ENCODE results near the gene EFNA1. TPM values are rescaled to one million over a fixed set of nuclear protein-coding genes. Genes with fewer than 3 reads are reported as not detected.
A peak's percentile ranks its signal among the peaks of the same experiment; 100 is the strongest.

EFNA1 gene
- total and polyA plus RNA-seq, 2 of the 13 experiments (the other 11 are each of a cell fraction or from before 2014, with no cell fraction given): 81.8 to 874 TPM

GRCh38 chr1:155135415-155136028, 7.8 kb downstream of the EFNA1 start, which contains the start of gene SLC50A1 (continued):
- TF ChIP-seq, protein P1, sequence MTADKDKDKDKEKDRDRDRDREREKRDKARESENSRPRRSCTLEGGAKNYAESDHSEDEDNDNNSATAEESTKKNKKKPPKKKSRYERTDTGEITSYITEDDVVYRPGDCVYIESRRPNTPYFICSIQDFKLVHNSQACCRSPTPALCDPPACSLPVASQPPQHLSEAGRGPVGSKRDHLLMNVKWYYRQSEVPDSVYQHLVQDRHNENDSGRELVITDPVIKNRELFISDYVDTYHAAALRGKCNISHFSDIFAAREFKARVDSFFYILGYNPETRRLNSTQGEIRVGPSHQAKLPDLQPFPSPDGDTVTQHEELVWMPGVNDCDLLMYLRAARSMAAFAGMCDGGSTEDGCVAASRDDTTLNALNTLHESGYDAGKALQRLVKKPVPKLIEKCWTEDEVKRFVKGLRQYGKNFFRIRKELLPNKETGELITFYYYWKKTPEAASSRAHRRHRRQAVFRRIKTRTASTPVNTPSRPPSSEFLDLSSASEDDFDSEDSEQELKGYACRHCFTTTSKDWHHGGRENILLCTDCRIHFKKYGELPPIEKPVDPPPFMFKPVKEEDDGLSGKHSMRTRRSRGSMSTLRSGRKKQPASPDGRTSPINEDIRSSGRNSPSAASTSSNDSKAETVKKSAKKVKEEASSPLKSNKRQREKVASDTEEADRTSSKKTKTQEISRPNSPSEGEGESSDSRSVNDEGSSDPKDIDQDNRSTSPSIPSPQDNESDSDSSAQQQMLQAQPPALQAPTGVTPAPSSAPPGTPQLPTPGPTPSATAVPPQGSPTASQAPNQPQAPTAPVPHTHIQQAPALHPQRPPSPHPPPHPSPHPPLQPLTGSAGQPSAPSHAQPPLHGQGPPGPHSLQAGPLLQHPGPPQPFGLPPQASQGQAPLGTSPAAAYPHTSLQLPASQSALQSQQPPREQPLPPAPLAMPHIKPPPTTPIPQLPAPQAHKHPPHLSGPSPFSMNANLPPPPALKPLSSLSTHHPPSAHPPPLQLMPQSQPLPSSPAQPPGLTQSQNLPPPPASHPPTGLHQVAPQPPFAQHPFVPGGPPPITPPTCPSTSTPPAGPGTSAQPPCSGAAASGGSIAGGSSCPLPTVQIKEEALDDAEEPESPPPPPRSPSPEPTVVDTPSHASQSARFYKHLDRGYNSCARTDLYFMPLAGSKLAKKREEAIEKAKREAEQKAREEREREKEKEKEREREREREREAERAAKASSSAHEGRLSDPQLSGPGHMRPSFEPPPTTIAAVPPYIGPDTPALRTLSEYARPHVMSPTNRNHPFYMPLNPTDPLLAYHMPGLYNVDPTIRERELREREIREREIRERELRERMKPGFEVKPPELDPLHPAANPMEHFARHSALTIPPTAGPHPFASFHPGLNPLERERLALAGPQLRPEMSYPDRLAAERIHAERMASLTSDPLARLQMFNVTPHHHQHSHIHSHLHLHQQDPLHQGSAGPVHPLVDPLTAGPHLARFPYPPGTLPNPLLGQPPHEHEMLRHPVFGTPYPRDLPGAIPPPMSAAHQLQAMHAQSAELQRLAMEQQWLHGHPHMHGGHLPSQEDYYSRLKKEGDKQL (CRISPR knock-in tag; IDR thresholded peaks at IDR 0.05; ENCODE audit: low read depth): 0 out of 2 replicates have a peak, but pooled peaks have one; percentile 23
- TF ChIP-seq HCFC1 (IDR thresholded peaks at IDR 0.05; ENCODE audit: low read depth, low read length) (peak; percentile 26; the same call in 1 of the 2 replicates), IKZF5 (CRISPR knock-in tag; IDR thresholded peaks at IDR 0.05) (peak; percentile 91), IRX3 (CRISPR knock-in tag; IDR thresholded peaks at IDR 0.05; ENCODE audit: borderline replicate concordance, low read depth) (peak; percentile 35; the same call in 1 of the 2 replicates), BRD4 (CRISPR knock-in tag; IDR thresholded peaks at IDR 0.05) (no peak), HNRNPK (IDR thresholded peaks at IDR 0.05; ENCODE audit: low read depth, low read length, poor library complexity, severe bottlenecking) (peak; percentile 85), ZNF784 (CRISPR knock-in tag; IDR thresholded peaks at IDR 0.05; ENCODE audit: borderline replicate concordance) (peak; percentile 80; the same call in 1 of the 2 replicates), NFKB2 (CRISPR knock-in tag; IDR thresholded peaks at IDR 0.05; ENCODE audit: borderline replicate concordance) (peak; percentile 28; the same call in 1 of the 2 replicates), THAP11 (CRISPR knock-in tag; IDR thresholded peaks at IDR 0.05) (peak; percentile 79), HDAC6 (IDR thresholded peaks at IDR 0.05; ENCODE audit: low read depth, low read length) (no peak), SIX1 (CRISPR knock-in tag; IDR thresholded peaks at IDR 0.05; ENCODE audit: borderline replicate concordance) (no peak)
- TF ChIP-seq, protein P2, sequence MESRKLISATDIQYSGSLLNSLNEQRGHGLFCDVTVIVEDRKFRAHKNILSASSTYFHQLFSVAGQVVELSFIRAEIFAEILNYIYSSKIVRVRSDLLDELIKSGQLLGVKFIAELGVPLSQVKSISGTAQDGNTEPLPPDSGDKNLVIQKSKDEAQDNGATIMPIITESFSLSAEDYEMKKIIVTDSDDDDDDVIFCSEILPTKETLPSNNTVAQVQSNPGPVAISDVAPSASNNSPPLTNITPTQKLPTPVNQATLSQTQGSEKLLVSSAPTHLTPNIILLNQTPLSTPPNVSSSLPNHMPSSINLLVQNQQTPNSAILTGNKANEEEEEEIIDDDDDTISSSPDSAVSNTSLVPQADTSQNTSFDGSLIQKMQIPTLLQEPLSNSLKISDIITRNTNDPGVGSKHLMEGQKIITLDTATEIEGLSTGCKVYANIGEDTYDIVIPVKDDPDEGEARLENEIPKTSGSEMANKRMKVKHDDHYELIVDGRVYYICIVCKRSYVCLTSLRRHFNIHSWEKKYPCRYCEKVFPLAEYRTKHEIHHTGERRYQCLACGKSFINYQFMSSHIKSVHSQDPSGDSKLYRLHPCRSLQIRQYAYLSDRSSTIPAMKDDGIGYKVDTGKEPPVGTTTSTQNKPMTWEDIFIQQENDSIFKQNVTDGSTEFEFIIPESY (CRISPR knock-in tag; IDR thresholded peaks at IDR 0.05): no peak
- TF ChIP-seq, protein P3, sequence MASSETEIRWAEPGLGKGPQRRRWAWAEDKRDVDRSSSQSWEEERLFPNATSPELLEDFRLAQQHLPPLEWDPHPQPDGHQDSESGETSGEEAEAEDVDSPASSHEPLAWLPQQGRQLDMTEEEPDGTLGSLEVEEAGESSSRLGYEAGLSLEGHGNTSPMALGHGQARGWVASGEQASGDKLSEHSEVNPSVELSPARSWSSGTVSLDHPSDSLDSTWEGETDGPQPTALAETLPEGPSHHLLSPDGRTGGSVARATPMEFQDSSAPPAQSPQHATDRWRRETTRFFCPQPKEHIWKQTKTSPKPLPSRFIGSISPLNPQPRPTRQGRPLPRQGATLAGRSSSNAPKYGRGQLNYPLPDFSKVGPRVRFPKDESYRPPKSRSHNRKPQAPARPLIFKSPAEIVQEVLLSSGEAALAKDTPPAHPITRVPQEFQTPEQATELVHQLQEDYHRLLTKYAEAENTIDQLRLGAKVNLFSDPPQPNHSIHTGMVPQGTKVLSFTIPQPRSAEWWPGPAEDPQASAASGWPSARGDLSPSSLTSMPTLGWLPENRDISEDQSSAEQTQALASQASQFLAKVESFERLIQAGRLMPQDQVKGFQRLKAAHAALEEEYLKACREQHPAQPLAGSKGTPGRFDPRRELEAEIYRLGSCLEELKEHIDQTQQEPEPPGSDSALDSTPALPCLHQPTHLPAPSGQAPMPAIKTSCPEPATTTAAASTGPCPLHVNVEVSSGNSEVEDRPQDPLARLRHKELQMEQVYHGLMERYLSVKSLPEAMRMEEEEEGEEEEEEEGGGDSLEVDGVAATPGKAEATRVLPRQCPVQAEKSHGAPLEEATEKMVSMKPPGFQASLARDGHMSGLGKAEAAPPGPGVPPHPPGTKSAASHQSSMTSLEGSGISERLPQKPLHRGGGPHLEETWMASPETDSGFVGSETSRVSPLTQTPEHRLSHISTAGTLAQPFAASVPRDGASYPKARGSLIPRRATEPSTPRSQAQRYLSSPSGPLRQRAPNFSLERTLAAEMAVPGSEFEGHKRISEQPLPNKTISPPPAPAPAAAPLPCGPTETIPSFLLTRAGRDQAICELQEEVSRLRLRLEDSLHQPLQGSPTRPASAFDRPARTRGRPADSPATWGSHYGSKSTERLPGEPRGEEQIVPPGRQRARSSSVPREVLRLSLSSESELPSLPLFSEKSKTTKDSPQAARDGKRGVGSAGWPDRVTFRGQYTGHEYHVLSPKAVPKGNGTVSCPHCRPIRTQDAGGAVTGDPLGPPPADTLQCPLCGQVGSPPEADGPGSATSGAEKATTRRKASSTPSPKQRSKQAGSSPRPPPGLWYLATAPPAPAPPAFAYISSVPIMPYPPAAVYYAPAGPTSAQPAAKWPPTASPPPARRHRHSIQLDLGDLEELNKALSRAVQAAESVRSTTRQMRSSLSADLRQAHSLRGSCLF (CRISPR knock-in tag; IDR thresholded peaks at IDR 0.05; ENCODE audit: borderline replicate concordance): 0 out of 2 replicates have a peak, but pooled peaks have one; percentile 33

Data from HepG2 (cell line).